ENCODE results near the gene PIK3CG.

DNA sequence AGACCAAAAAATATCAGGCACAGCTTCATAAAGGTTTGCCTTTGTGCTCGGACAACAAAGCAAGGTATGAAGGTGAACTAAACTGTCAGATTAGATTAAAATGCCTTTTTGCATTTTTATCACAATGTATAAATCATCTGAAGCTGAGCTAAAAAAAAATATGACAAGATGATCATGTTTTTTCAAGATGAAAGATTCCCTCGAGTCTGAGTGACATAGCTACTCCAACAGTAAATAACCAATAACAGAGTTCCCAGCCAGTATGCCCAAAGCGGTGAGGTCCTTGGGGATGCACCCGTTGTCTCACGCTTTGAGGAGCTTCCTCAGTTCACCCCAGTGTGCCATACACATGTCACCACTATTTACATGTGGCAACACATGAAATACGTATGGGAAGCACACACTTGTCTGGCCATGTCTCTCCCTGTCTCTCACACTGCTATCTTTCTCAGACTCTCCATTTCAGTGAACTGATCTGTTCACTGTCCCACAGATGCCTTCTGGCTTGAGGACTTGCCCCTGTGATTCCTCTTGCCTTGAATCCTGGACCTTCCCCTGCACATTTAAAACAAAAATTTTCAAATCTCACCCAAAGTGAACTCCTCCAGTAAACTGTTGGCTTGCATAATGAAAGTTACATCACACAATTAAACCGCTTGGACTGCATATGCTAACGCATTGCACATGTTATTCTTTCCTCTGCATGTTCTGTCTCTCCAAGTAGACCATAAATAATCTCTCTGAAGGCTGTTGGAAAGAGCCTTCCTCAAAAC, 2.6 kb upstream of the PIK3CG start:
- TF ChIP-seq, protein P1, sequence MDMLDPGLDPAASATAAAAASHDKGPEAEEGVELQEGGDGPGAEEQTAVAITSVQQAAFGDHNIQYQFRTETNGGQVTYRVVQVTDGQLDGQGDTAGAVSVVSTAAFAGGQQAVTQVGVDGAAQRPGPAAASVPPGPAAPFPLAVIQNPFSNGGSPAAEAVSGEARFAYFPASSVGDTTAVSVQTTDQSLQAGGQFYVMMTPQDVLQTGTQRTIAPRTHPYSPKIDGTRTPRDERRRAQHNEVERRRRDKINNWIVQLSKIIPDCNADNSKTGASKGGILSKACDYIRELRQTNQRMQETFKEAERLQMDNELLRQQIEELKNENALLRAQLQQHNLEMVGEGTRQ (IDR thresholded peaks at IDR 0.05) = no peak
- TF ChIP-seq, protein P2, sequence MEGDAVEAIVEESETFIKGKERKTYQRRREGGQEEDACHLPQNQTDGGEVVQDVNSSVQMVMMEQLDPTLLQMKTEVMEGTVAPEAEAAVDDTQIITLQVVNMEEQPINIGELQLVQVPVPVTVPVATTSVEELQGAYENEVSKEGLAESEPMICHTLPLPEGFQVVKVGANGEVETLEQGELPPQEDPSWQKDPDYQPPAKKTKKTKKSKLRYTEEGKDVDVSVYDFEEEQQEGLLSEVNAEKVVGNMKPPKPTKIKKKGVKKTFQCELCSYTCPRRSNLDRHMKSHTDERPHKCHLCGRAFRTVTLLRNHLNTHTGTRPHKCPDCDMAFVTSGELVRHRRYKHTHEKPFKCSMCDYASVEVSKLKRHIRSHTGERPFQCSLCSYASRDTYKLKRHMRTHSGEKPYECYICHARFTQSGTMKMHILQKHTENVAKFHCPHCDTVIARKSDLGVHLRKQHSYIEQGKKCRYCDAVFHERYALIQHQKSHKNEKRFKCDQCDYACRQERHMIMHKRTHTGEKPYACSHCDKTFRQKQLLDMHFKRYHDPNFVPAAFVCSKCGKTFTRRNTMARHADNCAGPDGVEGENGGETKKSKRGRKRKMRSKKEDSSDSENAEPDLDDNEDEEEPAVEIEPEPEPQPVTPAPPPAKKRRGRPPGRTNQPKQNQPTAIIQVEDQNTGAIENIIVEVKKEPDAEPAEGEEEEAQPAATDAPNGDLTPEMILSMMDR (IDR thresholded peaks at IDR 0.05) = no peak
- no peak for TF ChIP-seq GATA3 (IDR thresholded peaks at IDR 0.05; ENCODE audit: borderline replicate concordance)
- no peak for TF ChIP-seq HDAC2 (IDR thresholded peaks at IDR 0.05)
- no peak for TF ChIP-seq RFX5 (IDR thresholded peaks at IDR 0.05)
- TF ChIP-seq MAFK (IDR thresholded peaks at IDR 0.05; ENCODE audit: partially characterized antibody) = no peak
- no peak for TF ChIP-seq PHF8 (IDR thresholded peaks at IDR 0.05; ENCODE audit: borderline replicate concordance, low read depth)
- no peak for TF ChIP-seq EP300 (IDR thresholded peaks at IDR 0.05)
- TF ChIP-seq, protein P3, sequence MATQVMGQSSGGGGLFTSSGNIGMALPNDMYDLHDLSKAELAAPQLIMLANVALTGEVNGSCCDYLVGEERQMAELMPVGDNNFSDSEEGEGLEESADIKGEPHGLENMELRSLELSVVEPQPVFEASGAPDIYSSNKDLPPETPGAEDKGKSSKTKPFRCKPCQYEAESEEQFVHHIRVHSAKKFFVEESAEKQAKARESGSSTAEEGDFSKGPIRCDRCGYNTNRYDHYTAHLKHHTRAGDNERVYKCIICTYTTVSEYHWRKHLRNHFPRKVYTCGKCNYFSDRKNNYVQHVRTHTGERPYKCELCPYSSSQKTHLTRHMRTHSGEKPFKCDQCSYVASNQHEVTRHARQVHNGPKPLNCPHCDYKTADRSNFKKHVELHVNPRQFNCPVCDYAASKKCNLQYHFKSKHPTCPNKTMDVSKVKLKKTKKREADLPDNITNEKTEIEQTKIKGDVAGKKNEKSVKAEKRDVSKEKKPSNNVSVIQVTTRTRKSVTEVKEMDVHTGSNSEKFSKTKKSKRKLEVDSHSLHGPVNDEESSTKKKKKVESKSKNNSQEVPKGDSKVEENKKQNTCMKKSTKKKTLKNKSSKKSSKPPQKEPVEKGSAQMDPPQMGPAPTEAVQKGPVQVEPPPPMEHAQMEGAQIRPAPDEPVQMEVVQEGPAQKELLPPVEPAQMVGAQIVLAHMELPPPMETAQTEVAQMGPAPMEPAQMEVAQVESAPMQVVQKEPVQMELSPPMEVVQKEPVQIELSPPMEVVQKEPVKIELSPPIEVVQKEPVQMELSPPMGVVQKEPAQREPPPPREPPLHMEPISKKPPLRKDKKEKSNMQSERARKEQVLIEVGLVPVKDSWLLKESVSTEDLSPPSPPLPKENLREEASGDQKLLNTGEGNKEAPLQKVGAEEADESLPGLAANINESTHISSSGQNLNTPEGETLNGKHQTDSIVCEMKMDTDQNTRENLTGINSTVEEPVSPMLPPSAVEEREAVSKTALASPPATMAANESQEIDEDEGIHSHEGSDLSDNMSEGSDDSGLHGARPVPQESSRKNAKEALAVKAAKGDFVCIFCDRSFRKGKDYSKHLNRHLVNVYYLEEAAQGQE (IDR thresholded peaks at IDR 0.05) = no peak
- no peak for TF ChIP-seq RCOR1 (IDR thresholded peaks at IDR 0.05; ENCODE audit: low read depth, low read length)
- no peak for TF ChIP-seq RNF2 (IDR thresholded peaks at IDR 0.05; ENCODE audit: borderline replicate concordance, low read depth)

Data from A549 (cell line).